HCT116 (cell line): ENCODE results near the gene AP4S1. TPM values are rescaled to one million over a fixed set of nuclear protein-coding genes. Genes with fewer than 3 reads are reported as not detected.

Experiments used
- ATAC-seq: fragments of 200-7000 bp; cut with Tn5 transposase; 2 replicates; pipeline ENCODE4 v1.9.1; 2020; ENCODE audit warnings: mild to moderate bottlenecking, moderate library complexity
- BruUV-seq: library from RNA; stranded (reverse); fragments of 400-500 nt; replicated peaks from 2 replicates; lab custom pipeline; 2021; lab: Mats Ljungman, UMichigan
- CTCF ChIA-PET: fragments of 300-600 bp; sonication (Branson Sonifier 250); formaldehyde crosslinking; loops from one replicate; lab custom pipeline; 2021; ENCODE audit warnings: antibody characterized with exemption; lab: Charles Lee
- POLR2A ChIA-PET: fragments of 300-600, 350-600 bp; sonication (Branson Sonifier 250); formaldehyde crosslinking; loops from one replicate; lab custom pipeline; 2021; ENCODE audit warnings: antibody characterized with exemption; lab: Charles Lee
- RAD21 ChIA-PET, 2 experiments: fragments of 300-600 bp; sonication (Branson Sonifier 250); formaldehyde crosslinking; loops; one replicate each; lab custom pipeline; 2023; ENCODE audit warnings: low total read pairs in 2 of 2; ENCODE audit not compliant: uncharacterized antibody in 2 of 2, unreplicated experiment in 2 of 2, low non-redundant PET in 1 of 2; lab: Charles Lee
- DNase-seq: peaks from one replicate; pipeline ENCODE4 v3.0.0-alpha.2; 2010; ENCODE audit warnings: low read depth, low spot score
- H2AFZ ChIP-seq: fragments of 200-600 bp; shearing (Covaris generic), sonication (generic); 2 replicates; pipeline ENCODE4 v1.6.1; 2017; ENCODE audit warnings: low read depth, mixed run types, mixed read lengths, antibody characterized with exemption, low read length; ENCODE audit not compliant: poor library complexity, severe bottlenecking
- H3K27ac ChIP-seq: 2 replicates; pipeline ENCODE4 v1.5.1; 2012; ENCODE audit warnings: low read depth, low read length
- H3K27me3 ChIP-seq: fragments of 200-600 bp; sonication (generic); 2 replicates; pipeline ENCODE4 v1.6.1; 2016; ENCODE audit warnings: mixed run types, low read length, mixed read lengths; ENCODE audit not compliant: insufficient read depth
- H3K36me3 ChIP-seq, 2 experiments: fragments of 200-500 bp in 1 of 2; fragments of 200-600 bp in 1 of 2; sonication (Bioruptor generic) in 1 of 2; sonication (generic) in 1 of 2; 2 replicates each; pipeline versions ENCODE4 v1.5.1 to v1.6.1; 2014 to 2016; ENCODE audit warnings: low read length in 2 of 2, inconsistent platforms in 1 of 2, mixed read lengths in 1 of 2, mixed run types in 1 of 2; ENCODE audit not compliant: insufficient read depth in 2 of 2, control insufficient read depth in 1 of 2
- H3K4me1 ChIP-seq, 2 experiments: fragments of 200-600 bp in 1 of 2; sonication (generic) in 1 of 2; 2 replicates each; pipeline versions ENCODE4 v1.5.1 to v1.6.1; 2012 to 2017; ENCODE audit warnings: low read length in 2 of 2, inconsistent platforms in 1 of 2, mild to moderate bottlenecking in 1 of 2, mixed read lengths in 1 of 2, mixed run types in 1 of 2, moderate library complexity in 1 of 2; ENCODE audit not compliant: insufficient read depth in 2 of 2, control insufficient read depth in 1 of 2
- H3K4me2 ChIP-seq: fragments of 200-600 bp; sonication (generic); 2 replicates; pipeline ENCODE4 v1.6.1; 2017; ENCODE audit warnings: mixed run types, low read length, mixed read lengths
- H3K4me3 ChIP-seq, 2 experiments: fragments of 200-600 bp in 1 of 2; sonication (generic) in 1 of 2; replicated peaks in 1 of 2; 2 replicates each; pipeline ENCODE4 v1.5.1; 2011 to 2016; ENCODE audit warnings: low read length in 2 of 2, control low read depth in 1 of 2, low read depth in 1 of 2, mild to moderate bottlenecking in 1 of 2, mixed read lengths in 1 of 2, mixed run types in 1 of 2
- H3K79me2 ChIP-seq: fragments of 200-600 bp; sonication (generic); 2 replicates; pipeline ENCODE4 v1.6.1; 2017; ENCODE audit warnings: mild to moderate bottlenecking, mixed run types, low read length, moderate library complexity, mixed read lengths; ENCODE audit not compliant: insufficient read depth
- H3K9ac ChIP-seq: fragments of 200-600 bp; sonication (generic); 2 replicates; pipeline ENCODE4 v1.6.1; 2016; ENCODE audit warnings: low read length, mixed read lengths
- H3K9me2 ChIP-seq: fragments of 200-600 bp; sonication (generic), shearing (Covaris generic); 2 replicates; pipeline ENCODE4 v1.6.1; 2017; ENCODE audit warnings: mixed run types, mild to moderate bottlenecking, moderate library complexity; ENCODE audit not compliant: insufficient read depth
- H3K9me3 ChIP-seq, 2 experiments: fragments of 200-500 bp in 1 of 2; fragments of 200-600 bp in 1 of 2; sonication (Bioruptor generic) in 1 of 2; sonication (generic) in 1 of 2; 2 replicates each; pipeline ENCODE4 v1.6.1; 2014 to 2017; ENCODE audit warnings: low read length in 2 of 2, mixed read lengths in 2 of 2, inconsistent platforms in 1 of 2, low read depth in 1 of 2, mild to moderate bottlenecking in 1 of 2, mixed run types in 1 of 2, moderate library complexity in 1 of 2; ENCODE audit not compliant: control insufficient read depth in 1 of 2, insufficient read depth in 1 of 2
- H4K20me1 ChIP-seq: fragments of 200-600 bp; sonication (generic), shearing (Covaris generic); 2 replicates; pipeline ENCODE4 v1.6.1; 2017; ENCODE audit warnings: mixed run types, mild to moderate bottlenecking, moderate library complexity; ENCODE audit not compliant: insufficient read depth
- ATF3 ChIP-seq: IDR thresholded peaks from 2 replicates; pipeline ENCODE4 v1.6.1; 2012
- CBX3 ChIP-seq: IDR thresholded peaks from 2 replicates; pipeline ENCODE4 v1.6.1; 2012; ENCODE audit warnings: low read depth
- FOSL1 ChIP-seq: IDR thresholded peaks from 2 replicates; pipeline ENCODE4 v1.6.1; 2012; ENCODE audit warnings: low read depth
- POLR2A ChIP-seq: IDR thresholded peaks from 2 replicates; pipeline ENCODE4 v1.7.0; 2011; ENCODE audit warnings: borderline replicate concordance; ENCODE audit not compliant: insufficient read depth, insufficient read length; ENCODE audit errors: extremely low read depth
- RAD21 ChIP-seq: IDR thresholded peaks from 2 replicates; pipeline ENCODE4 v1.6.1; 2012; ENCODE audit warnings: low read depth, mild to moderate bottlenecking
- SIN3A ChIP-seq: IDR thresholded peaks from 2 replicates; pipeline ENCODE4 v1.6.1; 2012; ENCODE audit warnings: low read depth
- SP1 ChIP-seq: IDR thresholded peaks from 2 replicates; pipeline ENCODE4 v1.6.1; 2012; ENCODE audit warnings: low read depth
- ZBTB33 ChIP-seq: IDR thresholded peaks from 2 replicates; pipeline ENCODE4 v1.6.1; 2011; ENCODE audit warnings: mild to moderate bottlenecking, low read length, moderate library complexity; ENCODE audit not compliant: insufficient replicate concordance; ENCODE audit errors: extremely low read depth
- ZFX ChIP-seq: fragments of 450-650 bp; IDR thresholded peaks from 2 replicates; pipeline ENCODE4 v1.6.1; 2017
- intact Hi-C: fragments of 100-400 bp; cut with micrococcal nuclease; formaldehyde crosslinking; loops from 2 replicates; pipeline ENCODE4 v1.10.0; 2022
- total RNA-seq: library from RNA; stranded (reverse); gene quantifications from one replicate; pipeline ENCODE4 v1.2.1, GENCODE V29; 2021; ENCODE audit not compliant: unreplicated experiment

The AP4S1 gene
- total RNA-seq, 1 experiment from 2014 or later, result 5.0 TPM

GRCh38 chr14:30977752-30978151, 47.7 kb upstream of the AP4S1 start:
- TF ChIP-seq SP1 (no peak), SIN3A (no peak), CBX3 (no peak), POLR2A (no peak), ZBTB33 (no peak), ATF3 (no peak), FOSL1 (no peak), RAD21 (no peak), ZFX (no peak)
- H3K4me2 ChIP-seq, result no peak overlapping the region
- H3K4me3 ChIP-seq, result no peak overlapping the region
- ChIA-PET RAD21 (no interaction called here), CTCF (no interaction called here), POLR2A (interaction anchor here (1.1 to 1.2 kb wide), 2 partner anchors 11 to 94 kb away, joined by 3 to 4 read pairs; no protein-coding TSS in a partner anchor)
- H3K9me2 ChIP-seq, result no peaks in the 10 kb centered on the region
- no peak overlapping the region for H3K27ac ChIP-seq
- no peak for ATAC-seq
- no peak overlapping the region for H2AFZ ChIP-seq
- peaks cover 98% of the 10 kb centered on the region for H3K79me2 ChIP-seq
- no peaks in the 10 kb centered on the region for H3K9me3 ChIP-seq
- H3K36me3 ChIP-seq, result no peaks in the 10 kb centered on the region; a peak in 1 of 4 replicates
- DNase-seq, result no peak
- no peaks in the 10 kb centered on the region for H3K27me3 ChIP-seq
- intact Hi-C loops, result no loop called here
- peaks cover 25 to 54% of the 10 kb centered on the region in 2 experiments for H3K4me1 ChIP-seq
- BruUV-seq, result no TSS peak
- H3K9ac ChIP-seq, result no peak overlapping the region
- peaks cover 15% of the 10 kb centered on the region; the same call in 1 of the 2 replicates for H4K20me1 ChIP-seq
